Right forelimb (tissue), 1 donor: ENCODE data around the gene EXOC4.
"Not testable (repeated sequence)": the region's sequence is repeated elsewhere in the genome, so short reads cannot be mapped to it uniquely, and the experiment has no call there.

ENCODE experiments used
- DNase-seq: peaks from one replicate; pipeline ENCODE4 v3.0.0-alpha.2; 2018

The EXOC4 gene

GRCh38 chr7:133961724-133962123 lies 708.8 kb downstream of the EXOC4 start:
- DNase-seq, result no peak

GRCh38 chr7:133962646-133963045 lies 709.8 kb downstream of the EXOC4 start:
- no peak for DNase-seq

GRCh38 chr7:133963629-133964028 lies 710.8 kb downstream of the EXOC4 start:
- no peak for DNase-seq

- DNase-seq, result no peak
Measured at GRCh38 chr7:133971625-133972024, 718.7 kb downstream of the EXOC4 start.

GRCh38 chr7:133973710-133974109 lies 720.8 kb downstream of the EXOC4 start:
- DNase-seq, result no peak

- no peak for DNase-seq
Measured at GRCh38 chr7:133975130-133975529, 722.3 kb downstream of the EXOC4 start.

GRCh38 chr7:133976140-133976539 lies 723.3 kb downstream of the EXOC4 start:
- no peak for DNase-seq

GRCh38 chr7:133977409-133978274 lies 724.8 kb downstream of the EXOC4 start:
- no peak for DNase-seq

GRCh38 chr7:133978502-133979295 lies 725.8 kb downstream of the EXOC4 start:
- no peak for DNase-seq

- no peak for DNase-seq
Measured at GRCh38 chr7:133980804-133981203, 727.9 kb downstream of the EXOC4 start.

GRCh38 chr7:133983685-133984419 lies 731.0 kb downstream of the EXOC4 start:
- DNase-seq, result no peak

GRCh38 chr7:133985300-133985699 lies 732.4 kb downstream of the EXOC4 start:
- DNase-seq, result no peak

GRCh38 chr7:133987582-133987981 lies 734.7 kb downstream of the EXOC4 start:
- DNase-seq, result no peak

- no peak for DNase-seq
Measured at GRCh38 chr7:133993547-133993946, 740.7 kb downstream of the EXOC4 start.

- not testable (repeated sequence) for DNase-seq
Measured at GRCh38 chr7:133994100-133994499, 741.2 kb downstream of the EXOC4 start.

GRCh38 chr7:133997463-133997862 lies 744.6 kb downstream of the EXOC4 start:
- no peak for DNase-seq

GRCh38 chr7:133999178-133999577 lies 746.3 kb downstream of the EXOC4 start:
- no peak for DNase-seq

- no peak for DNase-seq
Measured at GRCh38 chr7:134004829-134005505, 752.1 kb downstream of the EXOC4 start.

- no peak for DNase-seq
Measured at GRCh38 chr7:134009314-134010110, 756.6 kb downstream of the EXOC4 start.

GRCh38 chr7:134013249-134013648 lies 760.4 kb downstream of the EXOC4 start:
- no peak for DNase-seq

- DNase-seq, result no peak
Measured at GRCh38 chr7:134014935-134015334, 762.1 kb downstream of the EXOC4 start.
